T1000 (cell line): ENCODE data around the gene MSANTD1.

Source experiments
- DNase-seq: peaks from one replicate; lab custom pipeline; 2025; ENCODE audit warnings: mixed read lengths; lab: John Stamatoyannopoulos, UW

Gene MSANTD1

DNA sequence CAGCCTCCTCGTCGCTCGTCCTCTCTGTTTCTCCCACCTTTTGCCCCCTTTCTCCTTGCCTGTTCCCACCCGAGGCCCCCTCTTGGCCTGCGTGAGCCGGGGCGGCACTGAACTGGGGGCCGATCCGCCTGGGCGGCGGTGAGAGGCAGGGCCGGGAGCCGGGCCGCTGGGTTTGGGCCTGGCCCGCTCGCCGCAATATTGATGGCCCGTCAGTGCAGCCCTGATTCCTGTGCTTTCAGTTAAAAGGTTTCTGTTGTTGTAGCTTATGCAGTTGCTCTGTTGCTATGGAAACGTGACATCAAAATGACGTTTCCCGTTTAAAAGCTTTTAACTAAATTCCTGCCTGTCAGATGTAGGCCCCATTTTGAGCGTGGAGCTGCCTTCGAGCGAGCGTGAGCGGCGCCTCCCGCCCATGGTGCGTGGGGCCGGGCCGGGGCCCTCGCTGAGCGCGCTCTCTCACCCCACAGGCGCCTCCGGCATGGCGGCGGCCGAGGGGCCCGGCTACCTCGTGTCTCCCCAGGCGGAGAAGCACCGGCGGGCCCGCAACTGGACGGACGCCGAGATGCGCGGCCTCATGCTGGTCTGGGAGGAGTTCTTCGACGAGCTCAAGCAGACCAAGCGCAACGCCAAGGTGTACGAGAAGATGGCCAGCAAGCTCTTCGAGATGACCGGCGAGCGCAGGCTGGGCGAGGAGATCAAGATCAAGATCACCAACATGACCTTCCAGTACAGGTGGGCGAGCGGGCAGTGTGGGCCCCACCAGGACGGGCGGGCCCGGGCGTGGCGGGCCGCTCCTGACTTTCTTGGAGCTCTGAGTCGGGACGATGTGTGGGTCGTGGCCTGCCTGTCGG, at the start of gene MSANTD1:
MSANTD1 (plus strand) TSS at position 349 of the 851 bp plus-strand sequence; CDS start at position 413, 64 bp downstream.
- DNase-seq, result no peak

DNA sequence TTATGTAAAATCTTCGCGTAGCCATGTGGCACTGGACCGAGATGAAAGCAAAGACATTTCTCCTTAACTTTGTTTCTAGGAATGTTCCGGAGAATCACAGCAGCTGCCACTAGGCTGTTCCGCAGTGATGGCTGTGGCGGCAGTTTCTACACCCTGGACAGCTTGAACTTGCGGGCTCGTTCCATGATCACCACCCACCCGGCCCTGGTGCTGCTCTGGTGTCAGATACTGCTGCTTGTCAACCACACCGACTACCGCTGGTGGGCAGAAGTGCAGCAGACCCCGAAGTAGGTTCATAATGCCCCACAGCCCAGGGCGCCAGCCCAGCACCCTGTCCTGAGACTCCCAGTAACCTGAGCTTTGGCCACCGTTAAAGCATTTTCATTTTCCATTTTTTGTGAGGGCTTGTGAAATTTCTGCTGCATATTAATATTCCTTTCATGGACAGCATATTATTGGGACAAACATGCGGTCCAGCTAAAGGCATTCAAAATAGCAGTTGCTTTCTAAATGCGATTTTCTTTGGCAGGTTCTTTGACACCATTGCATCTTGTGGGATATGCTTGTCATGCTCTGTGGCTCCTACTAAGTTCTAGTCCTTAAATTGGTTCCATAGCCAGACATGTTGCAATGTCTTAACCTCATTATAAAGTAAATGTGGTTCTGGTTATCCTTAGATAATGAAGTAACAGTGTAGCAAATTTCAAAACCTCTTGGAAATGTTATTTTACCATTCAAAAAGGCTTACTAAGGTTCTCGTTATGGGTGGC, 49.1 kb upstream of the MSANTD1 start:
- no peak for DNase-seq

DNA sequence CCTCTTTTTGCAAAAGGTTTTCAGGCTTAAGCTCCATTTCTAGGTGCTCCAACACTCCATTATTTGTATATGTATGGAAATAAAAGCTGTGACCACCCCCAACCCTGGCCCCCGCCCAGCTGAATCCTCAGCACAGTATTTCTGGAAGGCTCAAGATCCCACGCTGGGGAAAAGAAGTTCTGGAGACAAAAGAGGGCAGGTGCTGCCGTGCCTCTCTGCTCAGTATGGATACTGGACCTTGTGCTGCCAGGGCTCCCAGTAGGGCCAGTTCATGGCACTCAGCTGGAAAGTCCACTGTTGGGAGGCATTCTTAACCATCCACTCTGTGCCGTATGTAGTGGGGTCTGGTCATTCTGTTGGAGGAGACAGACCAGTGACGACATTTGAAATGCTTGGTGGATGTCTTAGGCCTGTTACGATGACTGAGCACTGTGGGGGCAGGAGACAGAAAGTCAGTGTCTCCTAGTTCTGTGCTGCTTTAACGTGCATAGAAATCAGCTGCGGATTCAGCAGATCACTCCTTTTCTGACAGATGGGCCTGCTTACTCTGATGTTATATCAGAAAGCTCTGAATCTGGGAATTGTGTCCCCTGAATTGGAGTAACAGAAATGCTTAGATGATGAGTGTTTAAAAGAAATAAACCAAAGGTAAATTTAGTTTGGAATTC, 48.4 kb upstream of the MSANTD1 start:
- DNase-seq, result no peak

DNA sequence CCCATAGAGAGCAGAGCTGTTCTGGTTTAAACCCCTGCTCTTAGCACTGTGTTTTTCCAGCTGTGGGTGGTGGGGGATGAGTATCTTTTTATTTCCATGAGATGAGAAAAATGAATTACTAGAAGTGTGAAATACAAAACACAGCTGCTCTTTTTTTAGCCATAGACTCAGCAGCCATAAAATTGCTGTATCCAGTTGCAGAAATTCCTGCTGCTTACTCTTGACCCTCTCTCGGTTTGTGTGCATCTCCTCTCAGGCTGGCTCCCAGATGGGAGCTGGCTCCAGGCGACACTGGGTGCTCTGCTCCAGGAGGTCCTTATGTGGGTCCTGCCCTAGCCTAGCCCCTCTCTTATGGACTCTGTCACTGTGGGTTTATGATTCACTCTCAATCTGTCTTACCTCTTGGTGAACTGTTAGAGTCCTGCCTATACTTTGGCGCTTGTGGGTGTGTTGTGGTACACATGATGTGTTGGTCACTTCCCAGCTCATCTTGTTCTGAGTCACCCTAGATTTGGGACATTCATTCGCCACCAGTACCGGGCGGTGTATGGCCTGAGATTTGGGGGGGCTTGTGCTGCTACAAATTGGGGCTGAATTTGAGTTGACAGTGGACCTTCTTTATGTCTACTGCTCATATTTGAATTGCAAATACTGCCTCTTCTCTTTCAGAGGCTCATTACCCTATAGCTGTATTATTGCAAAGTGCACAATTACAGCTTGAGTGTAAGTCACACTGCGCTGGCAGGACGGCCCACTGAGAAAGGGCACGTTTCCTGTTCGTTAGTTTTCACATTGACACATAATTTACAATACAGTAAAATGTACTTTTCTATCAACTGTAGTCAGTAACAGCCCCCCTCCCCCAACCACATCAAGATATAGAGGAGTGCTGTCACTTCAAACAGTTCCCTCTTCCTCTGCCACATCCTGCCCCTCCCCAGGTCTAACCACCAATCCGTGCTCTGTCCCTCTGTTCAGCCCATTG, 46.9 kb upstream of the MSANTD1 start:
- DNase-seq, result no peak

DNA sequence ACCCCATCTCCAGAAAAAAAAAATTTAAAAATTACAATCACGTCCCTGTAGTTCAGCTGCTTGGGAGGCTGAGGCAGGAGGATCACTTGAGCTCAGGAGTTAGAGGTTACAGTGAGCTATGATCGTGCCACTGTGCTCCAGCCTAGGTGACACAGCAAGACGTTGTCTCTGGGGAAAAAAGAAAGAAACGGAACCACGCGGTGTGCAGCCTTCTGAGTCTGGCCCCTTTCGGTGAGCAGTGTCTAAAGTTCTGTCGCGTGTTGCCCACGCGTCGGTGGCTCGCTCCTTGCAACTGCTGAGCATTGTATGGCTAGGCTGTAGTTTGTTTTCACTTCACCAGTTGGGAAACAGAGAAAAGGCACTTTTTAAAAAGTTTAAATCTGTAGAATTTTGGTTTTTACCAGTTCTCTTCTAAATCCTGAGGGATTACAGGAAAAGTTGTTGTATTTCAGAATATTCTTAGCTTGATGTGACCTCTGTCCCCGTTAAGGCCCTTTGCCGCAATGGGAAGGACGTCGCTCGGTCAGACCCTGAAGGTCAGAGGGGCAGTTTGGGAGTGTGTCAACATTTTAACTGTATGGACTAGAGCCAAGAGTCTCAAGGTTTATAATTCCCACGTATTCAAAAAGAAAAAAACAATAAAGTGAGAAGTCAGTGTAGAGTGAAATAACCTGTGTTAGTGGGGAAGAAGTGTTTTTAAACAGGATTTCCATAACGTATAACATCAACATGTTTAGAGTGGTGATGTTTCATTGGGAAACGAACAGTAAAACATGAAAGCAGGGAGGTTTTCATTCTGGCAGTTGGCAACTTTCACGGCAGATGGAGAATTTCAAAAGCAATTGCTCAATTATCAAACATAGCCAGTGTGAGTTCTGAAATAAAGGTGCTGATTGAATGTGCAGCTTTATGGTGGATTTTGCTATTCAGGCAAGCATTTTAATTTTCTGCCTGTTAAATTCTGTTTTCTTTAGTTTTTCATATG, 45.8 kb upstream of the MSANTD1 start:
- no peak for DNase-seq

DNA sequence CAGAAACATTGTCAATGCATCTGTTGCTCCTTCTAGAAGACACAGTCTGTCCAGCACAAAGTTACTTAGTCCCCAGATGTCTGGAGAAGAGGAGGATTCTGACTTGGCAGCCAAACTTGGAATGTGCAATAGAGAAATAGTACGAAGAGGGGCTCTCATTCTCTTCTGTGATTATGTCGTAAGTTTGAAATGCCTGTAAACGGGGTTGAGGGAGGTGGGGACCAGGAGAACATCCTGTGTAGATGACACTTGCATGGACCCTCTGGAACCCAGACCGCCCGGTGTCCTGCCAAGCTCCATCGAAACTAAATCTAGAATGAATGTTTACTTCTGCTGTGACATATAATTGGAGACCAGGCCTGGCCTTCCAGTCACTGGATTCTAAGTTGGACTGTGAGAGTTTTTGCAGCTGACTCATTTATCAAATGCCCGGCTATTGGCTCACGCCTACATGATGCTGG, 45.0 kb upstream of the MSANTD1 start:
- no peak for DNase-seq

DNA sequence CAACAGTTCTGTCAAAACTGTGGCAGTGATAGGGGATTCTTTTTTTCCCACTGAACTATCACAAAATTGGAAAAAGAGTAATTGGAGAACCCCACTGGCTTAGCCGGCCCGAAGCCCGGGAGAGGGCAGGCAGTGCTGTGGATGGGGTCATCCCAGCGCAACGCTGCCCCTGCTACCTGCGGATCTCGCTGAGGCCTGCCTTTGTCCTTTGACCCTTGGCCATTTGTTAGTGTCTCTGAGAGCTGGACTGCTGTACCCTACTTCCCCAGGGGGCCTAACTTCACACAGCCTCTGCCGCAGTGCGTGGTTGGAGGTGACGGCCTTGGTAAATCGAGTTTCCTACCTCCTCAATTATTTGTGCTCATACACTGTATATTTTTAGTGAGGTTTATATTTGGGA, 43.0 kb upstream of the MSANTD1 start:
- no peak for DNase-seq

DNA sequence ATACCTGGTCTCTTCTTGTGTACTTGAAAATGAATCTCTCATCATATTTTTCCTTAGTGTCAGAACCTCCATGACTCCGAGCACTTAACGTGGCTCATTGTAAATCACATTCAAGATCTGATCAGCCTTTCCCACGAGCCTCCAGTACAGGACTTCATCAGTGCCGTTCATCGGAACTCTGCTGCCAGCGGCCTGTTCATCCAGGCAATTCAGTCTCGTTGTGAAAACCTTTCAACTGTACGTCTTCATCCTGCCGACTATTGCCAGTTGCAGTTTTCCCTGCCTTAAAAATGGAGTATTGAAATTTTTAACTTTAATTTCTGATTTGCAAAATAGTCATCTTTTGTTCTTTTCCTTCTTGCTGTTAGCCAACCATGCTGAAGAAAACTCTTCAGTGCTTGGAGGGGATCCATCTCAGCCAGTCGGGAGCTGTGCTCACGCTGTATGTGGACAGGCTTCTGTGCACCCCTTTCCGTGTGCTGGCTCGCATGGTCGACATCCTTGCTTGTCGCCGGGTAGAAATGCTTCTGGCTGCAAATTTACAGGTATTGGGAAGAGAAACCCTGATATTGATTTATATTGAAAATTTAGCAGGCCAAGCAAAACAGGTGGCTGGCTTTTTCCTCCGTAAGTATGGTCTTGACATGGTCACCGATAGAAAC, 42.4 kb upstream of the MSANTD1 start:
- no peak for DNase-seq

DNA sequence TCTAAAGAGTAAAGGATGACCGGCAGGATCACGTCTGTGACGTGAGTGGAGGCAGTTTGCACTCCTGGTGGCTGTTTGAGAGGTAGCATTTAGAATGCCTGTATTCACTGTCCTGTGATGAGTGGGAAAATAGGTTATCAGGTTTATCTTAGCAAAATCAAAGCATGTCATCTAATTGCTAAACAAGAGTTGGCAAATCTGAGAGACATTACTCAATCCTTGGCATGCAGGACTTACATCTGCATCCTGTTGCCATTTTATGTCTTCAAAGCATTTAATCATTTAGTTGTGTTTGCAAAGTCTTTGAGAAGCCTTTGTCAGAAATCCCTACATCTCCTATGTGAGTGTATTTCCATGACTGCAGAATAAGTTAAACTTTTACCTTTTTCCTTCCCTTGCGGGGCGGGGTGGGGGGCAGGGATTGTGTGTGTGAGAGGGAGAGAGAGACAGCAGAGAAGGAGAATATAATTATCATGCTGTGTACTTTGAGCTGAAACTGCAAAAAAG, 41.4 kb upstream of the MSANTD1 start:
- no peak for DNase-seq

DNA sequence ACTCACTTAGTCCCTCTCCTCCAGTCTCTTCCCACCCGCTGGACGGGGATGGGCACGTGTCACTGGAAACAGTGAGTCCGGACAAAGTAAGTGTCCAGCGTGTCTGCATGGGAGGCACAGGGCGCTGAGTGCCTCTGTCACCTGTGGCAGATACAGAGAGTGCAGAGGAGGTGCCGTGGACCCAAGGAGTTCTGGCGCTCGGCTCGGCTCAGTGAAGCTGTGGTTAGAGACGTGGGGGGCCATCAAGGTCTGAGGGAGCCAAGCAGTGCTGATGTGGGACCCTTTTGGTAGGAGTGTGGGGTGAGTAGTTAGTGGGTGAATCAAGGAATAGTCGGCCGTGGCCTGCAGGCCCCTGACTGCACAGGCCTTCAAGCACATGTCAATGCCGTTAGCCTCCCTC, 40.1 kb upstream of the MSANTD1 start:
- no peak for DNase-seq

DNA sequence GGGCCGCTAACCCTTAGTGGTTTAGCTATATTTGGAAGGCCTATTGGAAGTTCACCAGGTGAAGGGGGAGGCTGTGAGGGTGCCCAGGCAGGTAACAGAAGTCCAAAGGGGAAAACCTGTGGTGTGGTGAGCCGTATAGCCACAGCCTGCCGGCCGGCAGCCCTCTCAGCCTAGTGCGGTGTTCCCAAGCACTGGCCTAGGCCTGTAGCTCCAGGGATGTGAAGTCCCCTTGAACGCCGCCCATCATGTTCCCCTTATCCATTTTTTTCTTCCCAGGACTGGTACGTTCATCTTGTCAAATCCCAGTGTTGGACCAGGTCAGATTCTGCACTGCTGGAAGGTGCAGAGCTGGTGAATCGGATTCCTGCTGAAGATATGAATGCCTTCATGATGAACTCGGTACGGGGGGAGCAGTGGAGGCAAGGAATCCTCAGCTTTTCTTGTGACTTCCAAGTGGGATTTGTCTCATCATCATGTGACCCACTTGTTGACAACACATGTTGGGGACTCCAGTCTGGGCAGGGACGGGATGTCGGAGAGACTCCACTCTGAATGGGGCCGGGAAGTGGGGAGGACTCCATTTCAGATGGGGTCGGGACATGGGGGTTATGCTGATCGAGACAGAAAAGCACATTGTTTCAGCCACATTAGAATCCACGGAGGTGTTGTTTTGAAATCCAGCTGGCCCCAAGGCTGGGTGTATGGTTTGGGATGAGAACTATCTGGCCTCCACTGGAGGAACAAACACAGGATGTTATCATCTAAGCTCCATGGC, 39.2 kb upstream of the MSANTD1 start:
- DNase-seq, result no peak

DNA sequence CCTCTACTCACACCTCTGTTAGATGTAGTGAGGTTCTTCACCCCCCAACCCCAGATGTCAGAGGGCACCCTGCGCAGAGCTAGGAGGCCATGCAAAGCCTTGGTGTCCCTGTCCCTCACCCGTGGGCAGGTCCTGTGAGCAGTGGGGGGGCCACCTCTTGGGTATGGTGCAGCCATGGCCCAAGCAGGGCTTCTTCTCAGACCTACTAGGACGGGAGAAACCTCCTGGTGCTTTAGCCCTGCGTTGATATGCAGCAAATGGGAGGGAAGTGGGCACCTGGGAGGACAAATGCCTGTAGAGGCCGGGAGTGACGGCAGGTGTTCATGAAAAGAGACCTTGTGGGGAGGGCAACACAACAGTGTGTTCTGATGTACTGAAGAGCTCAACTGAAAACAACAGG, 38.5 kb upstream of the MSANTD1 start:
- DNase-seq, result no peak

DNA sequence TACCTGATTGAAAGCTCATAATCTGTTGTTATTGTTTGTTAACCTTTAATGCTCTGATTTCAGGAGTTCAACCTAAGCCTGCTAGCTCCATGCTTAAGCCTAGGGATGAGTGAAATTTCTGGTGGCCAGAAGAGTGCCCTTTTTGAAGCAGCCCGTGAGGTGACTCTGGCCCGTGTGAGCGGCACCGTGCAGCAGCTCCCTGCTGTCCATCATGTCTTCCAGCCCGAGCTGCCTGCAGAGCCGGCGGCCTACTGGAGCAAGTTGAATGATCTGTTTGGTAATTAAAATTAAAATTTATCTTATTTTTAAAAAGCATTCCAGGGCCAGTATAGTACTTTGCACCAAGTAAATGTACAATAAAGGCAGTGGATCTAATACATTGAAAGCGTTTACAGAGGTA, 37.1 kb upstream of the MSANTD1 start:
- DNase-seq, result no peak

DNA sequence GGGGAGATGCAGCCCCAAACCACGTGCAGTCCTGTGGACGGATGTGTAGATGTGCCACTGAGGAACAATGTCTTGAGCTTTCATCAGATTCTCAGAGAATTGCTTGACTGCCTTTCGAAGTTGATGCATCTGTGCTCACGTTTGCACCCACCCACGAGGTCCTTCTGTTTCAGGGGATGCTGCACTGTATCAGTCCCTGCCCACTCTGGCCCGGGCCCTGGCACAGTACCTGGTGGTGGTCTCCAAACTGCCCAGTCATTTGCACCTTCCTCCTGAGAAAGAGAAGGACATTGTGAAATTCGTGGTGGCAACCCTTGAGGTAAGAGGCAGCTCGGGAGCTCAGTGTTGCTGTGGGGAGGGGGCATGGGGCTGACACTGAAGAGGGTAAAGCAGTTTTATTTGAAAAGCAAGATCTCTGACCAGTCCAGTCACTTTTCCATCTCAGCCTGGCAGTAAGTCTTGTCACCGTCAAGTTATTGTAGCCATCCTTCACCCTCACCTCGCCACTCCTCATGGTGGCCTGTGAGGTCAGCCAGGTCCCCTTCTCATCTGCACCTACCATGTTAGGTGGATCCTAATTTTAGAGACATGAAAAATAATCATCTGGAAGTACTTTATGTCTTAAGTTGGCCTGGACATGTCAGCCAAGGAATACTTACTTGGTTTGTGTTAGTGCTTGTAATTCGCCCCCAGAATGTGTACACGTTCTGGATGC, 36.4 kb upstream of the MSANTD1 start:
- DNase-seq, result no peak

DNA sequence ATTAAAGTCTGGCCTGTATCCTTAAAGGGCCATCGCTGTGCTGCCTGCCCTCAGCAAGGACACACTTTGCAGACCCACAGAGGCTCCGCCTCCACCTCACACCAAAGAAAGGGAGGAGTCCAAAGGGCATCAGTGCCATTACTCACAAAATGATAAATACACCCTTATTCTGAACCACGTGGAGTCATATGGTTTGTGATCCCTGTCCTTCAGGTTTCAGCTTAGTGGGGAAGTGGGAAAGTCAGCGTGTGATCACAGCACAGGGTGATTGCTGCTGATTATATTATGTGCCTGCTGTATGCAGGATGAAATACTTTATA, 35.9 kb upstream of the MSANTD1 start:
- DNase-seq, result no peak

DNA sequence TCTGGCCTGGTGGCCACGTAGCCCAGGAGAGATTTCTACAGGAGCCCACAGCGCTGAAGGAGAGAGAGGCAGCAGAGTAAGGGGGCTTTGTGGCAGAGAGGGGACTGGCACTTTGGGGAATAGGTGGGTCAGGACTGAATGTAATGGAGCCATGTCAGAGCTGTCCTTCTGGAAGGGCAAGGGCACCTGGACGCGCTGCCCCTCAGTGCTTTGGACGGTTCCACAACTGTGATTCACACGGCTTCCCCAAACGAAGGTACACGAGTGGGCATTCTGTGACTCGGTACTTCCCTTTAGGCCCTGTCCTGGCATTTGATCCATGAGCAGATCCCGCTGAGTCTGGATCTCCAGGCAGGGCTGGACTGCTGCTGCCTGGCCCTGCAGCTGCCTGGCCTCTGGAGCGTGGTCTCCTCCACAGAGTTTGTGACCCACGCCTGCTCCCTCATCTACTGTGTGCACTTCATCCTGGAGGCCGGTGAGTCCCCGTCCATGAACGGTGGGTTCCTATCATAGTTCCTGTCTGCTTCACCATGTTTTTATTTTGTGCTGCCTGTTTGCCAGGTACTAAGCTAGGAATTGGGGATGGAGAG, 35.2 kb upstream of the MSANTD1 start:
- DNase-seq, result no peak

DNA sequence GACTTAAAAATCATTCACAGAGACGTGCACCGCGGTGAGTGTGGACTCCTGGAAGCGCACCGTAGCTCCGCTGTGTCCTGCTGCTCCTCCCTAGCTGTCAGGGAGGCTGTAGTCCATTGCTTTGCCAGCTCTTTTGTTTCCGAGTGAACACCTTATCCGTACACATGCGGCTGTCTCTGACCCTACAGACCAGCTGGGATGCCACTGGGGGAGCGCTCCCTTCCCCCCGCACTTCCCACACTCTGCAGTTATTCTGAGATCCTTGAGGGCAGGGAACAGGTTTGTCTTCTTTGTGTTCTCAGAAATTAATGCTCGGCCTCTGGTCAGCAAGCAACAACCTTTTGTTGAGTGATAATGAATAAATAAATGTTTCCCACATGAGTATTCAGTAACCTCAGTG, 33.7 kb upstream of the MSANTD1 start:
- DNase-seq, result no peak

DNA sequence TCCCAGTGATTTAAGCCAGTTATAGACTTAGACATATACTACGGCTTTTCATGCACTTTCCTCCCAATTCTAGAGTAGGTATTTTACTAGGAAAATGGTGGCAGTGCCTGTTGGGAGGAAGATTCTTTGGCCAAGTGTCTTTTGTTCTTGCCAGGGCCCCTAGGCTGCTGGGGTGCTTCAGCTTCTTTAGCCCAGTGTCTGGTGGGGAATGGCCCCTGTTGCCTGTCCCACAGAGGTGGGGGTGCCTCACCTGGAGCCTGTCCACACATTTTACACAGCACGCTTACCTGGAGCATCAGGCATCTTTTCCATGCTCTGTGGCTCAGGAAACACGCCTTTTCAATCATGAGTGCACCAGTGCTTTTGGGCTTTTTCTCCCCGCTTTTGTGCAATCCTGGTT, 33.2 kb upstream of the MSANTD1 start:
- DNase-seq, result no peak
